GM12865 (cell line): ENCODE results near the gene CHST11.

Experiments used
- DNase-seq: peaks from one replicate; pipeline ENCODE4 v3.0.0; 2010; ENCODE audit warnings: low read depth
- H3K4me3 ChIP-seq: 2 replicates; pipeline ENCODE4 v1.5.1; 2011; ENCODE audit warnings: mild to moderate bottlenecking, low read depth, low read length, control low read depth
- CTCF ChIP-seq: IDR thresholded peaks from 2 replicates; pipeline ENCODE4 v1.5.1; 2011; ENCODE audit warnings: low read length, control low read depth, low read depth, inconsistent platforms; ENCODE audit not compliant: insufficient read depth; ENCODE audit errors: missing control alignments

The CHST11 gene

DNA sequence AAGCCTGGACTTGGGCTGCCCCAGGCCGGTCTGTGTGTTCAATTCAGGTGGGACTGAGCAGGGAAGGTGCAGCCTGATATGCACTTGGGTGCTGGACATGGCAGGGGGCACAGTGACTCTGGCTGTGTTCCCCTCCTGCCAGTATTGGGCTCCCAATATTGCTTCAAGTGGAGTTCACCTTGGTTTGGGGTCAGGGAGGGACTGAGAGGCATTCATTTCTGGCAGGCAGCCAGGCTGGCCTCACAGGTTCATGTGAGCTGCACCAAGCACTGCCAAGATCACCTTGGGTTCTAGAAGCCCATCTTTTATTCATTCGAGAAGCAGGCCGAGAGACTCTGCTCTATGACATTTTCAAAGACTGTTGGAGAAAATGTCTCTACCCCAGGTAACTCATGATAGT is 245.0 kb downstream of the CHST11 start:
- H3K4me3 ChIP-seq, result no peak overlapping the region
- no peak for TF ChIP-seq CTCF
- DNase-seq, result no peak

GRCh38 chr12:104702565-104703139 is 245.9 kb downstream of the CHST11 start:
- H3K4me3 ChIP-seq, result no peak overlapping the region
- DNase-seq, result no peak
- no peak for TF ChIP-seq CTCF

DNA sequence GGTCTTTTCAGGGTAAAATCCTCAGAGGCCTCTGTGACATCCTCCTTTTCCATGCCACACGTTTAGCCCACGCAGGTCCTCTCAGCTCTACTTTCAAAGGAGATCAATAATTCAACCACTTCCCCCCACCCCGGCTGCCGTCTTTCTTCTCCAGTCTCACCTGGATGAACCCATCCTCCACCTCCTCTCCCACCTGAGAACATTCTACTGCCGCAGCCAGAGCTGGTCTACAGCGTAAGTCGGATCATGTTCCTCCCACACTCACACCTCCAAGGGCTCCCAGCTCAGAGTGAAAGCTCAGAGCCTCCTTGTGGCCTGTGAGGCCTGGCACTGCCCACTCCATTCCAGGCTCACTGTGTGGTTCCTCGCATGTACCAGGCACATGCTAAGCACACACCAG is 246.6 kb downstream of the CHST11 start:
- no peak overlapping the region for H3K4me3 ChIP-seq
- TF ChIP-seq CTCF, result no peak
- DNase-seq, result no peak

- no peak for TF ChIP-seq CTCF
- no peak overlapping the region for H3K4me3 ChIP-seq
- no peak for DNase-seq
Observed at GRCh38 chr12:104704224-104704779, 247.6 kb downstream of the CHST11 start.

GRCh38 chr12:104707194-104707593 is 250.4 kb downstream of the CHST11 start:
- H3K4me3 ChIP-seq, result no peak overlapping the region
- DNase-seq, result no peak
- no peak for TF ChIP-seq CTCF

DNA sequence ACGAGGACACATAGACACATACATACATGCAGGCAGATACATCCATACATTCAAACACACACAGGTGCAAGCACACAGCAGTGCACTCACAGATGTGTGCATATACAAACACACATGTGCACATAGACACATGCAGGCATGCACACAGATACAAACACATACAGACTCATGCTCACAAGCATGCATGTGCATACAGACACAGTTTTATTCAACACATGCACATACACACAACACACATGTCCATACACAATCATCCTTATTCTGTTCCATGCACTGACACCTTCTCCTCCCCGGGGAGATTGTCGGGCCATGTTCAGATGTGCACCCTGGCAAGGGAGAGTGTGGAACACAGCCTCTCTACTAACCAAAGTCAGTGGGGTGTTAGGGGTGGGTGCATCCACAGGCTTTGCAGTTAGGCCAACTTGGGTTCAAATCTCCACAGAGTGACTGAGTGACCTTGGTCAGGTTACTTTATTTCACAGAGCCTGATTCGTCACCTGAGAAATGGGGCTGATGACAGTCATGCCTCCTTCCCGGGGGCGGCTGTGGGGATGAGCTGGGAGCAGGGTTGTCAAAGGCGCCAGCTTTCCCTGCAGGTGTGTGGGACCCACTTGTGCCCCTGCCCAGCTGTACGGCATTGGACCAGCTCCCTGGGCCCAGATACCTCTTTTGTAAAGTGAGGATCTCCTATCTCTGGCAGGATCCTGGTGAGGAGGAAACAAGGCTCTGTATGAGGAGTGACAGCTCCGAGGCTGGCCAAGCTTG is 251.2 kb downstream of the CHST11 start:
- no peak for TF ChIP-seq CTCF
- no peak overlapping the region for H3K4me3 ChIP-seq
- DNase-seq, result no peak
